ENCODE measurements around the gene OR5B17. TPM values are rescaled to one million over a fixed set of nuclear protein-coding genes. Genes with fewer than 3 reads are reported as not detected.

OR5B17 gene
- total RNA-seq, 4 donors from 2014 or later, result not detected

DNA sequence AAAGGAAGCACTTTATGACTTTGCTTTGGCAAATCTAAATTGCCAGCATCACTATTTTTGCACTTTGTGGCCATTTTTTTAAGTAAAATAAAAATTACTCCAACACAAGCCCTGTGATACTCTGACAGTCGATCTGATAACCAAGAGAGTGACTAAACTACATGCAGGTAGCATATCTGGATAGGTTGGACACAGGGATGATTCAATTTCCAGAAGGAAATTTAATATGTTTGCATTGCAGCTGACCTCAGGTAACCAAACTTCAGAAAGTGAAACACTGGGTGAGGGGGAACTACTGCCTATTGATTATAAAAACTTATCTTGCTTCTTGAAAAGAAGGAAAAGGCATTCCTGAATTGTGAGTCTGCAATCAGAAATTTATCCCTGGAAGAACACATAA, 33.9 kb upstream of the OR5B17 start:
- no peaks in the 10 kb centered on the region for H3K4me1 ChIP-seq
- H3K27ac ChIP-seq, result no peak overlapping the region
- no peaks in the 10 kb centered on the region for H3K27me3 ChIP-seq
- H3K9me3 ChIP-seq, result peaks cover 0 to 2% (median 0%) of the 10 kb centered on the region in 3 donors
- no peak overlapping the region for H3K4me3 ChIP-seq
- intact Hi-C loops (cut with DNase I; ENCODE audit: low total_unique reads) (no loop called here), in situ Hi-C loops (cut with MboI; ENCODE audit: low sequenced_read_pairs in 4 of 4) (no loop called here)
- no peak for DNase-seq
- H3K36me3 ChIP-seq, result no peaks in the 10 kb centered on the region
- TF ChIP-seq POLR2A (IDR thresholded peaks at IDR 0.05), result no peak
- TF ChIP-seq, protein P1, sequence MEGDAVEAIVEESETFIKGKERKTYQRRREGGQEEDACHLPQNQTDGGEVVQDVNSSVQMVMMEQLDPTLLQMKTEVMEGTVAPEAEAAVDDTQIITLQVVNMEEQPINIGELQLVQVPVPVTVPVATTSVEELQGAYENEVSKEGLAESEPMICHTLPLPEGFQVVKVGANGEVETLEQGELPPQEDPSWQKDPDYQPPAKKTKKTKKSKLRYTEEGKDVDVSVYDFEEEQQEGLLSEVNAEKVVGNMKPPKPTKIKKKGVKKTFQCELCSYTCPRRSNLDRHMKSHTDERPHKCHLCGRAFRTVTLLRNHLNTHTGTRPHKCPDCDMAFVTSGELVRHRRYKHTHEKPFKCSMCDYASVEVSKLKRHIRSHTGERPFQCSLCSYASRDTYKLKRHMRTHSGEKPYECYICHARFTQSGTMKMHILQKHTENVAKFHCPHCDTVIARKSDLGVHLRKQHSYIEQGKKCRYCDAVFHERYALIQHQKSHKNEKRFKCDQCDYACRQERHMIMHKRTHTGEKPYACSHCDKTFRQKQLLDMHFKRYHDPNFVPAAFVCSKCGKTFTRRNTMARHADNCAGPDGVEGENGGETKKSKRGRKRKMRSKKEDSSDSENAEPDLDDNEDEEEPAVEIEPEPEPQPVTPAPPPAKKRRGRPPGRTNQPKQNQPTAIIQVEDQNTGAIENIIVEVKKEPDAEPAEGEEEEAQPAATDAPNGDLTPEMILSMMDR (IDR thresholded peaks at IDR 0.05 in 4 of 5, conservative IDR thresholded peaks at IDR 0.05 in 1 of 5), result no peak
- ATAC-seq, result no peak

DNA sequence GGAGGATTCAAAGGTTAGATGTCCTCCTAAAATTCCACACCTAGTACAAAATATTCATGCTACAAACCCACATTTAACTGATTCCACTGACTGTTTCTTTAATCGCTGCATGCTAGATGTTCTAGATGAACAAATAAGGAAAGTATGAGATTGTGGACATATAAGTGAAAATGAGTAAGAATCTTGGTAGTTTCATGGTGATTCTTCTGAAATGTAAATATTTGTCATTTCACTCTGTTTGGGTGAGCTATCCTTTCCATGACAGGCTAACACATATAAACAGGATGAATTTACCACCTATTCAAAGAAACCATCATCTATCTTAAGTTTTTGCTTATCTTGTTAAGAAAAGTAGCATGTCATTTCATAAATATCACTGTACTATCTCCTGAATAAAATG, 33.0 kb upstream of the OR5B17 start:
- no peaks in the 10 kb centered on the region for H3K36me3 ChIP-seq
- H3K27ac ChIP-seq, result no peak overlapping the region
- intact Hi-C loops (cut with DNase I; ENCODE audit: low total_unique reads), result no loop called here
- H3K4me3 ChIP-seq, result no peak overlapping the region
- no peak for ATAC-seq
- no peak for TF ChIP-seq POLR2A (IDR thresholded peaks at IDR 0.05)
- TF ChIP-seq, protein P1 (IDR thresholded peaks at IDR 0.05 in 4 of 5, conservative IDR thresholded peaks at IDR 0.05 in 1 of 5), result no peak
- no peak for DNase-seq
- in situ Hi-C loops (cut with MboI; ENCODE audit: low sequenced_read_pairs in 4 of 4), result no loop called here
- peaks cover 0 to 2% (median 0%) of the 10 kb centered on the region in 3 donors for H3K9me3 ChIP-seq
- no peaks in the 10 kb centered on the region for H3K27me3 ChIP-seq
- no peaks in the 10 kb centered on the region for H3K4me1 ChIP-seq

DNA sequence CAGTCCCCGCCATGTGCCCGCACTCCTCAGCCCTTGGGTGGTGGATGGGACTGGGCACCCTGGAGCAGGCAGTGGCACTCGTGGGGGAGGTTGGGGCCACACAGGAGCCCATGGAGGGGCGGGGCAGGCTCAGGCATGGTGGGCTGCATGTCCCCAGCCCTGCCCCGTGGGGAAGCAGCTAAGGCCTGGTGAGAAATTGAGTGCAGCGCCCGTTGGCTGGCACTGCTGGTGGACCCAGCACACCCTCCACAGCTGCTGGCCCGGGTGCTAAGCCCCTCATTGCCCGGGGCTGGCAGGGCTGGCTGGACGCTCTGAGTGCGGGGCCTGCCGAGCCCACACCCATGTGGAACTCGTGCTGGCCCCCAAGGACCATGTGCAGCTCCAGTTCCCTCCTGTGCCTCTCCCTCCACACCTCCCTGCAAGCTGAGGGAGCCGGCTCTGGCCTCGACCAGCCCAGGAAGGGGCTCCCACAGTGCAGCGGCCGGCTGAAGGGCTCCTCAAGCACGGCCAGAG, 31.7 kb upstream of the OR5B17 start:
- H3K36me3 ChIP-seq, result no peaks in the 10 kb centered on the region
- DNase-seq (no peak), ATAC-seq (no peak)
- no peak overlapping the region for H3K4me3 ChIP-seq
- H3K4me1 ChIP-seq, result no peaks in the 10 kb centered on the region
- TF ChIP-seq POLR2A (IDR thresholded peaks at IDR 0.05), result no peak
- TF ChIP-seq, protein P1 (IDR thresholded peaks at IDR 0.05 in 4 of 5, conservative IDR thresholded peaks at IDR 0.05 in 1 of 5), result no peak
- H3K9me3 ChIP-seq, result peaks cover 0 to 2% (median 0%) of the 10 kb centered on the region in 3 donors
- intact Hi-C loops (cut with DNase I; ENCODE audit: low total_unique reads), result no loop called here
- H3K27me3 ChIP-seq, result no peaks in the 10 kb centered on the region
- no peak overlapping the region for H3K27ac ChIP-seq
- in situ Hi-C loops (cut with MboI; ENCODE audit: low sequenced_read_pairs in 4 of 4), result no loop called here

DNA sequence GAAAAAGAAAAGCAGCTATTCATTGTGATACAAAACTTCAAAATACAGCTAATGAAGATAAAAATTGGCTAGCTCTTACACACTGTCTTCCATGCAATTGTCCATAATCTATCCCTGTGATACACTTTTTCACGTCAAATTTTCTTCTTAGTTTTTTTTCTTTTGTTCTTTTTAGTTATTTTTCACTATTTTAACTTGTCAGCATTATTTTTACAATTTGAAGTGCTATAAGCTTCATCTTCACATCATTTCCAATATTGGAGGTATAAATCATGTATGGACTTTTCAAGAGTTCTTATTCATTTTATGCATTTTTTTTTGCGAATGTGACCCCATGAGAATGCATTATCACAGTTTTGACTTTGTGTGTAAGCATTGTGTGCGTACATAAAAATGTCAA, 4.1 kb downstream of the OR5B17 start:
- Histone ChIP-seq H3K4me1 (no peaks in the 10 kb centered on the region), H3K27ac (no peak overlapping the region), H3K27me3 (no peaks in the 10 kb centered on the region), H3K36me3 (no peaks in the 10 kb centered on the region), H3K9me3 (no peaks in the 10 kb centered on the region), H3K4me3 (no peak overlapping the region)
- intact Hi-C loops (cut with DNase I; ENCODE audit: low total_unique reads), result no loop called here
- no peak for ATAC-seq
- no peak for DNase-seq
- TF ChIP-seq, protein P1 (IDR thresholded peaks at IDR 0.05 in 4 of 5, conservative IDR thresholded peaks at IDR 0.05 in 1 of 5), result no peak
- no peak for TF ChIP-seq POLR2A (IDR thresholded peaks at IDR 0.05)
- in situ Hi-C loops (cut with MboI; ENCODE audit: low sequenced_read_pairs in 4 of 4), result no loop called here

DNA sequence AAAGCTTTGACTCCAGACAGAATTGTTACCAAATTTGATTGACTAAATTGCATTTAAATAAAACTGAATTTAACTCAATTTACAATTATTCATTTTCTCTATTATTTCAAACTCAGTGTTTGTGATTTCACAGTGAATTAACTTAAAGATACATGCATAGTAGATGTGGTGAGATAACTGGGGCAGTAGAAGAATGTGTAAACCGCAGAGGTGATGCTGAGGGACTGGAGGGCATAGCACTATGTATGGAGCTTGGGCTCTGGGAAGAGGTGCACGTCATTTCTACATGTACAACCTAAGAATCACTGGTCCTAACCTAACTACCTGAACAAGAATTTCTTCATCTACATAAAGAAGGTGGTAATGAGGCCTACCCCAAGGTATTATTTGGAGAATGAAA, 13.7 kb downstream of the OR5B17 start:
- no peak for DNase-seq
- no peaks in the 10 kb centered on the region for H3K36me3 ChIP-seq
- no peak for ATAC-seq
- H3K27me3 ChIP-seq, result no peaks in the 10 kb centered on the region
- no peak overlapping the region for H3K27ac ChIP-seq
- H3K4me3 ChIP-seq, result no peak overlapping the region
- intact Hi-C loops (cut with DNase I; ENCODE audit: low total_unique reads), result no loop called here
- H3K4me1 ChIP-seq, result no peaks in the 10 kb centered on the region
- H3K9me3 ChIP-seq, result no peaks in the 10 kb centered on the region
- TF ChIP-seq POLR2A (IDR thresholded peaks at IDR 0.05), result no peak
- TF ChIP-seq, protein P1 (IDR thresholded peaks at IDR 0.05 in 4 of 5, conservative IDR thresholded peaks at IDR 0.05 in 1 of 5), result no peak
- in situ Hi-C loops (cut with MboI; ENCODE audit: low sequenced_read_pairs in 4 of 4), result no loop called here
